ENCODE data around the gene TXNDC2. TPM values are rescaled to one million over a fixed set of nuclear protein-coding genes. Genes with fewer than 3 reads are reported as not detected.

The TXNDC2 gene
- total and polyA plus RNA-seq, 9 of the 15 experiments (the other 6 are each of a cell fraction or from before 2014, with no cell fraction given): 1.2 to 4.9 (median 2.3) TPM

GRCh38 chr18:9851511-9851910 is 34.3 kb upstream of the TXNDC2 start:
- POLR2A ChIA-PET: interaction anchor here (0.7 to 2.9 kb wide), 4 partner anchors 10 to 521 kb away, joined by 3 to 19 read pairs (median 11); no protein-coding TSS in a partner anchor
- no peaks in the 10 kb centered on the region for H4K20me1 ChIP-seq (replicated peaks; ENCODE audit: control insufficient read depth, insufficient read depth, low read length)
- H3K9me1 ChIP-seq (ENCODE audit: control insufficient read depth, insufficient read depth, low read length): no peaks in the 10 kb centered on the region
- H3K9me3 ChIP-seq (replicated peaks; ENCODE audit: control insufficient read depth, insufficient read depth, low read depth, low read length): peaks cover 3% of the 10 kb centered on the region; the same call in 1 of the 2 replicates
- in situ Hi-C loops (cut with MboI): no loop called here
- WGBS (ENCODE audit: insufficient coverage, low coverage, missing lambda C conversion rate): 81% methylated on average over 2 of the region's 2 CpGs
- no peak overlapping the region for H3K4me3 ChIP-seq
- no peak for ATAC-seq
- H3K9ac ChIP-seq (ENCODE audit: insufficient read depth in 1 of 2, low read depth in 2 of 2, low read length in 2 of 2): no peak overlapping the region
- intact Hi-C loops (cut with micrococcal nuclease): loop anchor here (5.0 kb wide), 1 partner anchor 101 kb away; no protein-coding TSS in a partner anchor
- FAIRE-seq: no peak
- DNase-seq (ENCODE audit: extremely low read depth in 1 of 4, low spot score in 3 of 4): no peak
- H3K79me2 ChIP-seq (ENCODE audit: control insufficient read depth, insufficient read depth, low read length): peaks cover 7% of the 10 kb centered on the region; the same call in 1 of the 3 replicates
- H3K4me2 ChIP-seq (ENCODE audit: insufficient read depth, low read length): no peak overlapping the region
- CTCF ChIA-PET (ENCODE audit: low intra/inter-chr PET ratio): no interaction called here
- peaks cover 15% of the 10 kb centered on the region for H3K36me3 ChIP-seq (ENCODE audit: control insufficient read depth, insufficient read depth, low read length)
- no peak overlapping the region for H3K27ac ChIP-seq (ENCODE audit: extremely low read depth, low read depth, low read length)
- H2AFZ ChIP-seq (ENCODE audit: low read depth, low read length): no peak overlapping the region
- no peaks in the 10 kb centered on the region for H3K27me3 ChIP-seq (ENCODE audit: control insufficient read depth in 2 of 2, insufficient read depth in 2 of 2, low read length in 2 of 2)
- H3K4me1 ChIP-seq (replicated peaks in 1 of 2; ENCODE audit: control insufficient read depth in 2 of 2, insufficient read depth in 2 of 2, low read length in 2 of 2): peaks cover 11 to 50% of the 10 kb centered on the region in 2 experiments
- no TSS peak for BruUV-seq (replicated peaks)
- TF ChIP-seq PBX2 (CRISPR knock-in tag; IDR thresholded peaks at IDR 0.05; ENCODE audit: low read depth) (no peak), PBX2 (tag; conservative IDR thresholded peaks at IDR 0.05; ENCODE audit: low read depth) (peak; percentile 22; the same call in 1 of the 2 replicates), CEBPG (CRISPR knock-in tag; IDR thresholded peaks at IDR 0.05) (no peak), CEBPG (tag; conservative IDR thresholded peaks at IDR 0.05 in 1 of 2, IDR thresholded peaks at IDR 0.05 in 1 of 2) (peak; percentile 81 to 97), ZNF589 (CRISPR knock-in tag; IDR thresholded peaks at IDR 0.05; ENCODE audit: low read depth) (0 out of 2 replicates have a peak, but pooled peaks have one; percentile 35), CEBPB (tag; IDR thresholded peaks at IDR 0.05) (peak; percentile 93), PKNOX1 (IDR thresholded peaks at IDR 0.05) (peak; percentile 40; the same call in 1 of the 2 replicates), RBM25 (IDR thresholded peaks at IDR 0.05; ENCODE audit: low read depth, low read length, severe bottlenecking) (peak; percentile 15), EP400 (IDR thresholded peaks at IDR 0.05) (0 out of 2 replicates have a peak, but pooled peaks have one; percentile 20), MEIS2 (IDR thresholded peaks at IDR 0.05; ENCODE audit: partially characterized antibody) (peak; percentile 44), ZNF75A (CRISPR knock-in tag; IDR thresholded peaks at IDR 0.05) (no peak), MTA3 (IDR thresholded peaks at IDR 0.05; ENCODE audit: borderline replicate concordance) (no peak)
- TF ChIP-seq, protein P1, sequence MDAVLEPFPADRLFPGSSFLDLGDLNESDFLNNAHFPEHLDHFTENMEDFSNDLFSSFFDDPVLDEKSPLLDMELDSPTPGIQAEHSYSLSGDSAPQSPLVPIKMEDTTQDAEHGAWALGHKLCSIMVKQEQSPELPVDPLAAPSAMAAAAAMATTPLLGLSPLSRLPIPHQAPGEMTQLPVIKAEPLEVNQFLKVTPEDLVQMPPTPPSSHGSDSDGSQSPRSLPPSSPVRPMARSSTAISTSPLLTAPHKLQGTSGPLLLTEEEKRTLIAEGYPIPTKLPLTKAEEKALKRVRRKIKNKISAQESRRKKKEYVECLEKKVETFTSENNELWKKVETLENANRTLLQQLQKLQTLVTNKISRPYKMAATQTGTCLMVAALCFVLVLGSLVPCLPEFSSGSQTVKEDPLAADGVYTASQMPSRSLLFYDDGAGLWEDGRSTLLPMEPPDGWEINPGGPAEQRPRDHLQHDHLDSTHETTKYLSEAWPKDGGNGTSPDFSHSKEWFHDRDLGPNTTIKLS (IDR thresholded peaks at IDR 0.05; ENCODE audit: borderline replicate concordance, low read depth): no peak

Measured in K562 (cell line).